Caki2 (cell line): ENCODE data around the gene CD82. TPM values are rescaled to one million over a fixed set of nuclear protein-coding genes. Genes with fewer than 3 reads are reported as not detected.
A peak's percentile ranks its signal among the peaks of the same experiment; 100 is the strongest.
"Not testable (repeated sequence)": the region's sequence is repeated elsewhere in the genome, so short reads cannot be mapped to it uniquely, and the experiment has no call there.

Source experiments
- DNase-seq: peaks from one replicate; pipeline ENCODE4 v3.0.0-alpha.2; 2015; ENCODE audit warnings: low read depth
- in situ Hi-C: cut with HindIII; loops from 2 replicates; pipeline ENCODE4 v1.10.0; 2016; ENCODE audit warnings: low sequenced_read_pairs, low pct_unique_long_range_greater_than_20kb, mixed read lengths
- total RNA-seq: library from RNA; depleted of rRNA; stranded (reverse); fragments of >200 nt; shearing (Covaris generic); gene quantifications from 2 replicates; pipeline ENCODE4 v1.2.3, GENCODE V29; 2014; ENCODE audit warnings: low replicate concordance

CD82 gene
- total RNA-seq, 1 experiment from 2014 or later: 35.8 TPM

DNA sequence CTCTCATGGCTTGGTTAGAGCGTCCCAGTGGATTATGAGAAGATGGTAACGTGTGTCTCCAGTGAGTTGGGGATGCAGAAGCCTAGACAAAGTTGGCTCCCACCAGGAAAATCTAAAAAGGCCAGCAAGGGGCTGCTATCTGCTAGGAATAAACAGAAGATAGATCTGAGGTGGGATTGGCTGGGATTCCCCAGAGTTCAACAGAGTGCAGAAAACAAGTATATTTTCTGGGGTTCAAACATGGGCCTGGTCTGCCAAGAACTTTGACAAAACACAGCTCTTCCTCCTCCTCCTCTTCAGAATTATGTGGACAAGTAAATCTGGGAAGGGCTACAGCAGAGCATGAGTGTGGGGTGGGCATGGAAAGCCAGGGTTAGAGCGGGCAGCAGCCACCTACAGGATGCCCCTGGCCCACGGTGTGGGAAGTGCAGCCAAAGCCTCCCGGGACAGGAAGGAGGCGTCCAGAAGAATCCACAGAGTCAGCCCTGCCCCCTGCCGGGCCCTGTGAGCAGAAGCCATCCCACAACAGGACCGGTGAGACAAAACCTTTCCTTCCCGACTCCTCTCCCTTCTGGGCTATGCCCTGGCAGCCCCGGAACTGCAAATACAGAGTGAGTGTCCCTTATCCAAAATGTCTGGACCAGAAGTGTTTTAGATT lies 67.1 kb downstream of the CD82 start:
- DNase-seq: no peak
- in situ Hi-C loops: no loop called here

GRCh38 chr11:44633641-44634040 lies 68.2 kb downstream of the CD82 start:
- in situ Hi-C loops: no loop called here
- DNase-seq: no peak

GRCh38 chr11:44634401-44635281 lies 69.2 kb downstream of the CD82 start:
- peak; percentile 81 for DNase-seq
- in situ Hi-C loops: no loop called here

DNA sequence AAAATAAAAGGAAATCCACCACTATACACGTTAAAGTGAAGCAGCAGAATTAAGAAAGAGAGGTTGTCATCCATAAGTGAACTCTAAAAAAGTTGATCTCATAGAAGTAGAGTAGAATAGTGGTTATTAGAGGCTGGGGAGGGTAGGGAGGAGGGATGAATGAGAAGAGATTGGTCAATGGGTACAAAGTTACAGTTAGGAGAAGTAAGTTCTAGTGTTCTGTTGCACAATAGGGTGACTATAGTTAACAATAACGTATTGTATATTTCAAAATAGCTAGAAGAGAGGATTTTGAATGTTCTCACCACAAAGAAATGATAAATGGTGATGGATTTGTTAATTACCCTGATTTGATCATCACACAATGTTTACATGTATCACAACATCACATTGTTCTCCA lies 72.0 kb downstream of the CD82 start:
- DNase-seq: no peak
- in situ Hi-C loops: no loop called here

- no peak for DNase-seq
- in situ Hi-C loops: no loop called here
Observed at GRCh38 chr11:44638032-44638431, 72.6 kb downstream of the CD82 start.

DNA sequence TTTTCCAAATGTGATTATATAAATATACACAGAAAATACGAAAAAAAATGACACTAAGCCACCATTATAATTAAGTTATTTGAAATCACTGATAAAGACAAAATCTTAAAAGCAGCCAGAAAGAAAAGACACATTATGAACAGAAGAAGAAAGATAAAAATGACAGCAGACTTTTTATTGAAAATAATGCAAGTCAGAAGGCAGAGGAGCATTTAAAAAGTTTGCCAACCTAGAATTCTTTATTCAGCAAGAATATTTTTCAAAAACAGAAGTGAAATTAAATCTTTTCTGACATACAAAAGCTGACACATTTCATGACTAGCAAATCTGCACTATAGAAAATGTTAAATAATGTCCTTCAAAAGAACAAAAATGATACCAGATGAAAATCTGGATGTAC lies 77.8 kb downstream of the CD82 start:
- DNase-seq: no peak
- in situ Hi-C loops: no loop called here

DNA sequence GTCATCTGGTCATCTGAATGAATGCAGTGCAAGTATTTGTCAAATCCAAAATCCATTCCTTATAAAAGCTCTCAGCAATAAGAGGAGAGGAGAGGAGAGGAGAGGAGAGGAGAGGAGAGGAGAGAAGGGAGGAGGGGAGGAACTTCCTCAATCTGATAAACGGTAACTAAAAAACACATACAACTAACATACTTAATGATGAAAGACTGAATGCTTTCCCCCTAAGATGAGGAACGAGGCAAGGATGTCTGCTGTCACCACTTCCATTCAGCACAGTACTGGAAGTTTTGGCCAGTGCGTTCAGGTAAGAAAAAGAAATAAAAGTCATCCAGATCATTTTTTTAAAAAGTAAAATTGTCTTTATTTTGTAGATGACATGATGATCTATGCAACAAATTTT lies 80.4 kb downstream of the CD82 start:
- in situ Hi-C loops: no loop called here
- DNase-seq: no peak

DNA sequence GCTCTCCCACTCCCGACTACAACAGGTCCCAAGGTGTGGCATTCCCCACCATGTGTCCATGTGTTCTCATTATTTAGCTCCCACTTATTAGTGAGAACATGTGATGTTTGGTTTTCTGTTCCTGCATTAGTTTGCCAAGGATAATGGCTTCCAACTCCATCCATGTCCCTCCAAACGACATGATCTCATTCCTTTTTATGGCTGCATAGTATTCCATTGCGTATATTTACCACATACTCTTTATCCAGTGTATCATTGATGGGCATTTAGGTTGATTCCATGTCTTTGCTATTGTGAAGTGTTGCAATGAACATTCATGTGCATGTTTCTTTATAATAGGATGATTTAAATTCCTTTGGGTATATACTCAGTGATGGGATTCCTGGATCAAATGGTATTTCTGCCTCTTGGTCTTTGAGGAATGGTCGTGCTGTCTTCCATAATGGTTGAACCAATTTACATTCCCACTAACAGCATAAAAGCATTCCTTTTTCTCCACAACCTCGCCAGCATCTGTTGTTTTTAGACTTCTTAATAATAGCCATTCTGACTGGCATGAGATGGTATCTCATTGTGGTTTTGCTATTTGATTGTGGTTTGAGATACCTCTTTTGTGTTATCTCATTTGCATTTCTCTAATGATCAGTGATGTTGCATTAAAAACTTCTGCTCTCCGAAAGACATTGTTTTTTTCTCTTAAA lies 81.9 kb downstream of the CD82 start:
- in situ Hi-C loops, DNase-seq: not testable (repeated sequence)

DNA sequence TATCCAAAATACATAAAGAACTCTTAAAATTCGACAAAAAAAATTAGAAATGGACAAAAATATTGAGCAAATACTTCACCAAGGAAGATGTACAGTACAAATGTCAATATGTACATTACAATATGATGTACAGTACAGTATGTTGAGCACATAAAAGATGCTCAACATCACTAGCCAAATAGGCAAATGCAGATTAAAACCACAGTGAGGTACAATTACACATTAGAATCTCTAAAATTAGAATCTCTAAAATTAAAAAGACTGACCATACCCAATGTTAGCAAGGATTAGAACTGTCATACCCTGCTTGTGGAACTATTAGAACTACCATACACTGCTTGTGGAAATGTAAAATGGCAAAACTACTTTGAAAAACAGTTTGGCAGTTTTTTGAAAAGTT lies 82.6 kb downstream of the CD82 start:
- DNase-seq: no peak
- in situ Hi-C loops: no loop called here

GRCh38 chr11:44651535-44652155 lies 86.2 kb downstream of the CD82 start:
- DNase-seq: no peak
- in situ Hi-C loops: no loop called here

DNA sequence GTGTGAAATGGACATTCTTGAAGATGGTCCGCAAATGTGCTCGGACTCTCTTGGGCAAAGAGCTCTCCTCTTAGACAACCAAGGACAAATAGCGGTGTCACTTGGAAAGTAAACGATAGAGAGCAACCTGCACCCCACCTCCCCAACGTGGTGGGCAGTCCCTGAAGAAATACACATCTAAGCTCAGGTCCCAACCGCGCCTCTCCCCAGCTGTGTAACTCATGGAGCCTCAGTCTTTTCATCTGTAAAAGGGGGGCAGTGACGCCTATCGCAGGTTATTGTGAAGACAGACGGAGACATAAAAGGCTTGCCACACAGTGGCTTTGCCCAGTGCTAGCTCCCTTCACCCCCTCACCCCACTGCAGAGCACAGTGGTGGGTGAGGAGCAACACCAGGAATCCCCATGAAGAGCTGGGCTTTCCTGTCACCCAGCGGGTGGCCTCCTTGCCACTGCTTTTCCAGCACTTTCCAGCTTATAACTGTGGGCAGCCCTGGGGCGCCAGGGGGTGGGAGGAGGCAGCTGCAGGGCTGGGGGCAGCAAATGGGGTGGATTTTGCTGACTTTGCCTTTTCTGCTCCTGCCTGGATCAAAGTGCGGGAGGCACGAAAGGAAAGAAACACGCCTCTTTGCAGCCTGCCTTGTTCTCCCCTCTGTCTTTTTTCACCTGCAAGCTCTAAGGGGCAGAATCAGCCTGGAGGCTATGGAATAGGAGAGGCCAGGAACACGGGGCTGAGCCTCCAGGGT lies 87.6 kb downstream of the CD82 start:
- in situ Hi-C loops: no loop called here
- no peak for DNase-seq

DNA sequence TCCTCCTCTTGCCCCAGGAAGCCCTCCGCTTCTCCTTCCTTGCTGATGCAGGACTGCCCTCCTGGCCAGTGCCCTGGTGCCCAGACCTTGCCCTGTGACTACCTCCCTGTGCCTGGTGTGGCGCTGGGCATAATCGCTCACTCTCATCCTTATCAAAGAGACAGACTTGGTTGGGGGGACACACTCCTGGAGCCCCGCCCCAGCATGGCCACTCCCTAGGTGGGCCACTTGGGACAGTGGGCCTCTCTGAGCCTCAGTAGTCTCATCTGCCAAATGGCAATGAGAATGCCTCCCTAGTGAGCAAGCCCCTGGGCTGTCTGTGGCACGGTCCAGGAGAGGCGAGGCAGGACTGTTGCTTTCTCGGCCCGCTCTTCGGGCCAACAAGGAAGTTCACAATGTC lies 88.6 kb downstream of the CD82 start:
- DNase-seq: no peak
- in situ Hi-C loops: no loop called here

DNA sequence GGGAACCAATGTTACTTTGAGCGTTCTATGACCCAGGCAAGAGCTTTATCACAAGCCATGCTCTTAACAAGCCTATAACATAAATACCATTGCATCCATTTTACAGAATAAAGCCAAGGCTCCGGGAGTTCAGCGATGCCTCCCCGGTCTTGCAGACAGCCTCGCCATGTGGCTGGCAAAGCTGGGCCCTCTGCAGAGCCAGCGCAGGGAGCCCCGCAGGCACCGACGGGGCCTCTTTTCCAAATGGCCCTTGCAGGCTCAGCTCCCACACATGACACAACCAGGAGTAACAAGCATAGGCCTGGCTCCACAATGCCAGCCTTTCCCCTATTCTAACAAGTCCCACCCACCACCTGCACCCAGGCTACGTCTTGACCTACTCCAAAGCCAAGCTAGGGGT lies 89.1 kb downstream of the CD82 start:
- no peak for DNase-seq
- in situ Hi-C loops: no loop called here

DNA sequence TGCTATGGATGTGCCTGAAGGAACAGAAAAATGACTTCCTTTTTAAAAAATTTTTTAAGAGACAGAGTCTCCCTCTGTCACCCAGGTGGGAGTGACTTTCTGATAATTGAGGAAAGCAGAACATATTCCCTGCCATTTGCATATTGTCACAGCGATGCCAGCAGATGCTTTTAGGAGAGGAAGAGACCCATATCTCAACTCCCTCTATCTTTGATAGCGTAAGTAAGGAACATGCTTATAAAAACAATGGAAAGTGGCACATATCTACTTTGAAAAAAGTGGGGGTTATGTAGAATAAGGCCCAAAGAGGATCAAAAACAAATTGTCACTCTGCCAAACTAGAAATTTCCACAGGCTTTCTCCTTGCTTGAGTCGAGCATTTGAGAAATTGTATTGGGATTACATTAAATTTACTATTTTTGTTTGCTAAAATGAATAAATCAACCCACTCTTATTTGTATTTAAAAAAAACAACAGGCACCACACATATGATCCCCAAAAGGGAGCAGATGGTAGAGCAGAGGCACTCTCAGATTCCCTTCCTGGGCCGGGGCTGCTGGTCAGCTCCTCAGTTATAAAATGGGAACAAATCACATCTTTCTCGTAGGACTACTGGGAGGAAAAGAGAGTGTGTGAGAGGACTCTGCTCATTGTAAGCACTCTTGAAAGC lies 92.5 kb downstream of the CD82 start:
- in situ Hi-C loops: no loop called here
- no peak for DNase-seq

DNA sequence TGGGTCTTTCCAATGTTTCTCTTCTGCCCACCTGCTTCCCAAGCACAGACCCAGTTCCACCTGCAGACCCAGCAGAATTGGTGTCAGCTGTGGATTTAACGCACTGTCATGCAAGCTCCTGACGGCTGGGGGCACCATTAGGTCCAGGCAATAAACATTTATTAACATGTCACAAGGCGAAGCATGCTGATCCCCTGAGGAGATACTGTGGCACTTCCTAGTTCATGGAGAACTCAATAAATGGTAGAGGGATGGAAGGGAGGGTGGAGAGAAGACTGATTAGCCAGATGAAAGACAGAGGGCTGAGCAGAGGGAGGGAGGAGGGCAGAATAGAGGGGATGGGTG lies 93.0 kb downstream of the CD82 start:
- DNase-seq: no peak
- in situ Hi-C loops: no loop called here

DNA sequence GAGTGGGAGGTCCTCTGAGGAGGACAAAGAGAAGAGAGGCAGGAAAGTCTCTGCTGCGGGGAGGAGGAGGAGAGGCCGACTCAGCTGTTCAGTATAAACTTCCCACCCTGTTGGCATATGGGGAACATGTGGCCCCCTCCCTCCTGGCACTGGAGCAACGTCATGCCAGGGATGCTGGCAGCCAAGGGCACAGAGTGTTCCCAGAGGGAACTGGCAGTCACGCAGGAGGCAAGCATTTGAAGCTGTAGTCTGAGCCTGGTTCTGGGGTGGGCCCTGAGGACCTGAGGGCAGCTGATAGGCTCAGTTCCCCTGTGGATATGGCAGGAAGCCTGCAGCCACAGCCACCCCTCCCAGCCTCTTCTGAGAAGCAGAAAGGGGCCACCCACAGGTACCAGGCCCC lies 94.2 kb downstream of the CD82 start:
- no peak for DNase-seq
- in situ Hi-C loops: no loop called here

DNA sequence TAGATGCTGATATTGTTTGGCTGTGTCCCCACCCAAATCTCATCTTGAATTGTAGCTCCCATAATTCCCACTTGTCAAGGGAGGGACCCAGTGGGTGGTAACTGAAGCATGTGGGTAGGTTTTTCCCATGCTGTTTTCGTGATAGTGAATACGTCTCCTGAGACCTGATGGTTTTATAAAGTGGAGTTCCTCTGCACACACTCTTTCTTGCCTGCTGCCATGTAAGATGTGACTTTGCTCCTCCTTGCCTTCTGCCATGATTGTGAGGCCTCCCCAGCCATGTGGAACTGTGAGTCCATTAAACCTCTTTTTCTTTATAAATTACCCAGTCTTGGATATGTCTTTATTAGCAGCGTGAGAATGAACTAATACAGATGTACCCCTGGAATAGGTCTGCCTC lies 95.1 kb downstream of the CD82 start:
- in situ Hi-C loops, DNase-seq: not testable (repeated sequence)

DNA sequence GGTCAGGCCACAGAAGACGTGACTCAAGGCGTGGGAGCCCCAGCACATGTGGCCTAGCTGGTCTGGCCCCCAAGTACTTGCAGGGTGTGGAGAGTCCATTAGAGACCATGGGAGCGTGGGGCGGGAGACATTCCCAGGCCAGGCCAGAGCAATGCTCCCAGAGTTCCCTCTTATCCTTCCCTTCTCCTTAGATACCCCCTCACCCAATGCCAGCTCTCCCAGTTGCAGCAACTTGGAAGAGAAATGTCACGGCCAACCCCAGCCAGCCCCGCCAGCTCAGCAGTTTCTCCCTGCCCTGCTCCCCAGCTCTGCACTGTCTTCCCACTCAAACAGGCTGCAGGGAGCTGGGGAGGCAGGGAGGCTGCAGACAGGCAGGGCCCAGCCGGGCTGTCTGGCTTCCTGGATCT lies 95.9 kb downstream of the CD82 start:
- in situ Hi-C loops: no loop called here
- DNase-seq: no peak
